Bronchial epithelial cell (primary cell): Measurements from ENCODE around the gene DOK5. TPM values are rescaled to one million over a fixed set of nuclear protein-coding genes. Genes with fewer than 3 reads are reported as not detected.

Source experiments
- DNase-seq: peaks from one replicate; pipeline ENCODE4 v3.0.0-alpha.2; 2010; ENCODE audit warnings: low read depth
- FAIRE-seq: peaks from 2 replicates; lab custom pipeline; 2011; peaks lifted over from hg19 to GRCh38; lab: Jason Lieb, UNC
- H3K27me3 ChIP-seq: 2 replicates; pipeline ENCODE4 v1.5.1; 2011; ENCODE audit warnings: low read length; ENCODE audit not compliant: control insufficient read depth, insufficient read depth
- H3K36me3 ChIP-seq: 2 replicates; pipeline ENCODE4 v1.5.1; 2011; ENCODE audit warnings: low read length; ENCODE audit not compliant: control insufficient read depth, insufficient read depth
- H3K4me3 ChIP-seq: 2 replicates; pipeline ENCODE4 v1.5.1; 2011; ENCODE audit warnings: mild to moderate bottlenecking, low read depth, low read length, control low read depth
- CTCF ChIP-seq: IDR thresholded peaks from 2 replicates; pipeline ENCODE4 v1.5.1; 2011; ENCODE audit warnings: mild to moderate bottlenecking, moderate library complexity, low read length, control low read depth, inconsistent platforms; ENCODE audit not compliant: insufficient read depth, severe bottlenecking
- total RNA-seq: library from RNA; depleted of rRNA; stranded (reverse); fragments of >200 nt; gene quantifications from 2 replicates; pipeline ENCODE4 v1.2.1, GENCODE V29; 2014

The DOK5 gene
- total RNA-seq, 1 donor from 2014 or later: not detected

GRCh38 chr20:54488442-54488841 lies 13.0 kb downstream of the DOK5 start:
- DNase-seq (no peak), FAIRE-seq (no peak)
- Histone ChIP-seq H3K27me3 (no peaks in the 10 kb centered on the region), H3K4me3 (no peak overlapping the region), H3K36me3 (no peaks in the 10 kb centered on the region)
- TF ChIP-seq CTCF: no peak

- DNase-seq (no peak), FAIRE-seq (no peak)
- H3K27me3 ChIP-seq: no peaks in the 10 kb centered on the region
- no peak overlapping the region for H3K4me3 ChIP-seq
- no peak for TF ChIP-seq CTCF
- no peaks in the 10 kb centered on the region for H3K36me3 ChIP-seq
Observed at GRCh38 chr20:54491506-54491905, 16.1 kb downstream of the DOK5 start.

DNA sequence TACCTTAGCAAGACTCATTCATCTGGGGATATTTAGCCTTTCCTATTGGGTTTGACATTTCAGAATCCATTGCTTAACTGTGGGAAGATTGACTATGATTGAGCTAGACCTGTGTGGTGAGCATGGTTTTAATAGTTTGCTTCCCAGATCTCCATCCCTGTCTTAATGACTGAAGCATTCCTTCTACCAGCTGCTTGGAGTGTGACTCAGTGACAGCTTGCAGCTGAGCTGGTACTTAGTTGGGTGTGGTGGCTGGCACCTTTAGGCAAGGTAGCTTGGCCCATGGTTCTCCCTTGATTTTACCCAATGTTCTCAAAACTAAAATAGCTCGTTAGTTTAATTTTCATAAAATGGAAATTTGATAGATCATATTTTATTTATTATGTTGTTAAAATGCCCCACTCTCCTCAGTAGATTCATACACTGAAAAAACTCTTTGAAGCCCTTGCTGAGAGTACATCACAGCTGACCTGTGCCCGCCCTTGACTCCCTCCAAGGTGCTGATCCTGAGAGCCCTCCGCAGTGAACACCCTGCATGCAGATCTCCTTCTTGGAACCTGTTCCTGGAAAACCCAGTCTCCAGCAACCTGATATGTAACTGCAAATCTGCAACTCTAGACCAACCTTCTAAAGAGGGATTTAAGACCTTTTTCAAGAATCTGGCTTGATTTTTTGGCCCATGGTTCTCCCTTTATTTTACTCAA lies 19.1 kb downstream of the DOK5 start:
- Histone ChIP-seq H3K36me3 (no peaks in the 10 kb centered on the region), H3K27me3 (no peaks in the 10 kb centered on the region), H3K4me3 (no peak overlapping the region)
- no peak for TF ChIP-seq CTCF
- DNase-seq (no peak), FAIRE-seq (no peak)

DNA sequence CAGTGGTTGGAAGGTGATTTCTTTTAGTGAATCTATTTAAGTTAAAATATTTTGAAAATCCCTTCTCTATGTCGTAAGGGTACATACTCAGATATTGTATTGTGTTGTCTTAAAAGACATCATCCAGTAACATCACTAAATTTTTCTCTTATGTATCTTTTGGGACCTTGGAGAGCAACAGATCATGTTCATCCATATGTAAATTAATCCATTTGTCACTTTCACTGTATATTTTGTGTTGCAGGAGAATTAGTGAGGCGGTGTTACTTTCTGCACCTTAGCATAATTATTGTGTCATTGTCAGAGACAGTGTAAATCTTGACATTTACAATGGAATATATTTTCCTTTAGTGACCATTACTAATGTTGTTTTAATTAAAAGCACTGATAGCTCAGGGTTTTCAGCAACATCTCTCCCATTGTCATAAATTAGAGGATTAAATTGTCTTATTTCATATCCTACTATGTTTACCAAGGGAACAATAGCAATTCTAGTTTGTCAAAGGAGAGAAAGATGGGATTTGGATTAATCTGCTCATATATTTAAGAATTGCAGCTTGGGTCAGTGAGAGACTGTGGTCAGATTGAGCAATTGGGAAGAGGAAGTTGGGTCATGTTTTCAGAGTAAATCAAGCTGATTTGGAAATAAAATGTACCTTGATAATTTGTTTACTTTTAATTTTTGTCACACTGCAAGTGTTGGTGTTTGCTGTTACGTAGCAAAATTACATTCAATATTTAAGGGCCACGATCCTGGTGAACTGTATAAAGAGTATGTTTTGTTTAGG lies 22.7 kb downstream of the DOK5 start:
- no peak overlapping the region for H3K4me3 ChIP-seq
- H3K36me3 ChIP-seq: no peaks in the 10 kb centered on the region
- no peaks in the 10 kb centered on the region for H3K27me3 ChIP-seq
- no peak for TF ChIP-seq CTCF
- DNase-seq (no peak), FAIRE-seq (no peak)

- Histone ChIP-seq H3K4me3 (no peak overlapping the region), H3K27me3 (no peaks in the 10 kb centered on the region), H3K36me3 (no peaks in the 10 kb centered on the region)
- no peak for FAIRE-seq
- no peak for DNase-seq
- no peak for TF ChIP-seq CTCF
Observed at GRCh38 chr20:54499111-54499510, 23.7 kb downstream of the DOK5 start.

DNA sequence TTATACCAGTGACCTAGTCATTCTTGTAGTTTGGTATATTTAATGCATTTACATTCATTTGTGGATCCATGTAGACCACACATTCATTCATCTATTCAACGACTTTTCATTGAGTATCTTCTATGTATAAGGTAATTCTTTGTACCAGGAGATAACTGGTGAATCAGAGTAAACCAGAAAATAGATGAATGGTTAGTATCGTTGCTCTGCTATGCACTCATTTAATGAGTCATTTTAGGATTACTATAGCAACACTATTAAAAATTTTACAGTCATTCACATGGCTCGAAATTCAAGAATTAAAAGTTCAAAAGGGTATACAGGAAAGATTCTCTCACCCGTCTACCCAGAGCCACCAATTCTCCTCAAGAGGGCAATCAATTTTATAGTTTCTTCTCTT lies 26.8 kb downstream of the DOK5 start:
- no peaks in the 10 kb centered on the region for H3K36me3 ChIP-seq
- no peak overlapping the region for H3K4me3 ChIP-seq
- no peaks in the 10 kb centered on the region for H3K27me3 ChIP-seq
- TF ChIP-seq CTCF: no peak
- DNase-seq (no peak), FAIRE-seq (no peak)
